ENCODE measurements around the gene MED15.

Gene MED15

DNA sequence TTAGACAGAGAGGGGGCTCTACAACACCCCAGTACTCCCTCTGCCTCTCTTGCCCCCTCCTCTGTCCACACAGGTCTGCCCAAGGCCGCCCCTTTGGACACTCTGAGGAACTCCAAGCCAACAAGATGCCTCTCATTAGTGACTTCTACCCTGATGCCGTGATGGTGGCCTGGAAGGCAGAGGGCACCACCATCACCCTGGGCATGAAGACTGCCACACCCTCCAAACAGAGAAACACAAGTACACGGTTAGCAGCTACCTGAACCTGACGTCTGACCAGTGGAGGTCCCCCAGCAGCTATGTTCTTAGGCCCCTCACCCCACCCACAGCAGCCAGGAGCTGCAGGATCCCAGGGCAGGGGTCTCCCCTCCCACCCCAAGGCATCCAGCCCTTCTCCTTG, 125.1 kb downstream of the MED15 start:
- DNase-seq = no peak

DNA sequence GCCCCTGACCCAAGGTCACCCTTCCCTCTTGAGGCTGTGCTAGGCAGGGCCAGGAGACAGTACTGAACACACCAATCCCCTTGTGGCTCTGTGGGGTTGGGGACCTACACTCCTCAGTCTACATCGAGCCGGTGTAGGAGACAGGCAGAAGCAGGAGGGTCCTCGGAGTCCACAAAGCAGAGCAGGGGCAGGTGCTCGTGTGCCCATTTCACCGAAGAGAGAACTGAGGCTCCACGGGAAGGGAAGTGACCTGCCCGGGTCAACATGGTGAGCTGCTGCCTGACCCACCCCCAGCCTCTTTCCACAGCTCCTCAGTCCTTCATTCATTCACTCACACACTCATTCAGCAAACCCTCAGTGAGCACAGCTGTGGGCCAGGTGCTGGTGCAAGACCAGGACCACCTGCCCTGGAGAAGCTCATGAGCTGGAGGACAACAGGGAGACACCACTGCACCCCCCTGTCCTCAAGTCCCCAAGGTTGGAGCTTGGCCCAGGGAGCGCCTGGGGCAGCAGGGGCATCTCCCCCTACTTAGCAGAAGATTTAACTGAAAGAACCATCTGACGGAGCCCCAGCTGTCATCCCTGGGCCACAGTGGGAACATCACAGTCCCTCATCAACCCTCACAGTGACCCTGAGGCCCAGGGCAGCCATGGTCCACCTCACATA, 127.3 kb downstream of the MED15 start:
- DNase-seq = no peak

DNA sequence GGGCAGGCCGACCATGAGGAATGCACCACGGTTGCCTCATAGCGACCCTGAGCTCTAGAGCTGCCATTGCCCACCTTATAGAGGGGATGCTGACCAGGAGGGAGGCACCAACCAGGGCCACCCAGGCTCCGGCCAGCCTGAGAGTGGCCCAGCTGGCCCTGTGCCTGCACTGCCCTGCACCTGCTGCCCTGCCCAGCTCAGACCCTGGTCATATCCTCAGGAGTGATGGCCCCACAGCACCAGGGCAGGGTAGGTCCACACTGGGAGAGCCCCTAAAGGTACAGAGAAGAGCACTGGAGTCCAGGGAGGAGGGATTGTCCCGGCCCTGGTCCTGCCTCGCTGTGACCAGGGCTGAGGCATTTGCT, 127.8 kb downstream of the MED15 start:
- DNase-seq = no peak

DNA sequence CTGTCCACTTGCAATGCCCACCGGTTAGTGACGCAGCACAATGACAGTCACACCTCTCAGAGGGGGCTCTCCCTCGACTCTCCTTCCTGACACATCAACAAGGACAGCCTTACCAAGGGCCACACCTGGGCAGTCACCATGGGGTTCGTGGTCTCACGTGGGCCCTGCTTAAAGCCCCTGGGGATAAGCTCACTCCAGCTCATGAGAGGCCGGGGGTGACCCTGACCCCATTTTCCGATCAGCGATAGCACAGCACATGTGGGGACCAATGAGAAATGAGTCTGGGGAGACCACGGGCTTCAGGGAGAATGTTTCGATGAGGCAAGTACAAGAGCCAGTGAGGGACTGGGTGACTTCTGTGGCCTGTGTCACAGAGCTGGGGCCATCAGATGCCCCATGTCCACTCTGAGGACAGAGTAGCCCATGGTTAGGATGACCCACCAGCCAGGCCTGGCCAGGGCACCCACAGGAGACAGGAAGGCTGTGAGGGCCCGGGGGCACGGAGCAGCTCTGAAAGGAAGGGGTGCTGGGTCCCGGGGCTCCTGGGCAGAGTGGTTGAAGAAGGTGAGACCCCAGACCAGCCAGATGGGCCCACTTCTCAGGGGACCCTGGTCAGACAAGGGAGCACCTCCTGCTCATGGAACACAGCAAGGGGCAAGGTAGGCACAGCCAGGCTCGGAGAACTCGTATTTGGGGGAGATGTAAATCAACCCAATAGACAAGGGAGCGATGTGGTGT, 128.8 kb downstream of the MED15 start:
- DNase-seq = no peak

DNA sequence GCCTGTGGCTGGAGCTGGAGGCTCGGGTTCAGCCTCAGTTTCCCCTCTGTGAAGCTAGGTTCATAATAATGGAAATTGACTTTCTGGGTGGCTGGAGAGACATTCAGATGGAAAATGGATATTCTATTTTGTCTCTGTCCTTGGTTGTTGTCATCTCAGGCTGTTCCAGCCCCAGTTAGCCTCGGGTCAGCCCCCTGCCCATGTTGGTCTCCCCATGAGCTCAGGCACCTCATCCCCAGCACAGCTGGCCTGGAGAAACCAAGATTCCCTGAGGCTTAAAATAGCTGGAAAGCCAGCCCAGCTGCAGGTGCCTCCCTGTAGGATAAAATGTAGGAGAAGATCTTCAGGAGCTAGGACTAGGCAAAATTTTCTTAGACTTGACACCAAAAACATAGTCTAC, 129.5 kb downstream of the MED15 start:
- DNase-seq = no peak

All from CD4-positive, alpha-beta T cell treated with Interleukin-12 subunit alpha and Interleukin-12 subunit beta, for 1 hour (primary cell).